ENCODE data around the gene TRPM4. TPM values are rescaled to one million over a fixed set of nuclear protein-coding genes. Genes with fewer than 3 reads are reported as not detected.
A peak's percentile ranks its signal among the peaks of the same experiment; 100 is the strongest.

Gene TRPM4
- total and polyA plus RNA-seq, 12 donors, result 20.4 to 100 (median 33.0) TPM

GRCh38 chr19:49118565-49119410 lies 38.8 kb upstream of the TRPM4 start, which contains the start of gene C19orf73:
C19orf73 (minus strand) TSS chr19:49119143; CDS start chr19:49119022, 121 bp downstream.
- H3K27ac ChIP-seq, result peak within 1 kb of the TSS; percentile 86 to 99 (median 97)
- DNase-seq (peak; percentile 94 to 97), ATAC-seq (peak; percentile 89 to 95 (median 94))
- WGBS, 2 donors, result 1% methylated on average over 85 of the region's 85 CpGs
- H3K27me3 ChIP-seq, result peaks cover 0 to 19% (median 0%) of the 10 kb centered on the region in 7 donors
- H3K4me3 ChIP-seq, result peak within 1 kb of the TSS; percentile 41 to 85 (median 64)
- peak in 4 of 9 donors; percentile 20 to 40 (median 27) for TF ChIP-seq CTCF (IDR thresholded peaks at IDR 0.05)
- H3K4me1 ChIP-seq, result peaks cover 11 to 50% (median 35%) of the 10 kb centered on the region in 9 donors
- intact Hi-C loops (cut with DNase I), result loop anchor here in 4 of 10 donors (2.0 to 5.0 kb wide), 3 partner anchors 30 to 39 kb away; partner anchors contain the start of genes HRC (in 2 of the 4) and TRPM4 (in 2 of the 4)
- H3K36me3 ChIP-seq, result no peaks in the 10 kb centered on the region
- H3K9me3 ChIP-seq, result no peaks in the 10 kb centered on the region

GRCh38 chr19:49119411-49120324 lies 37.9 kb upstream of the TRPM4 start, which contains the start of gene PPFIA3:
PPFIA3 (plus strand) TSS chr19:49119544; CDS start chr19:49127874, 8,330 bp downstream.
- TF ChIP-seq CTCF (IDR thresholded peaks at IDR 0.05), result no peak
- Histone ChIP-seq H3K4me3 (peak within 1 kb of the TSS; percentile 41 to 85 (median 64)), H3K36me3 (no peaks in the 10 kb centered on the region), H3K4me1 (peaks cover 11 to 46% (median 30%) of the 10 kb centered on the region in 9 donors), H3K9me3 (no peaks in the 10 kb centered on the region), H3K27ac (peak within 1 kb of the TSS; percentile 86 to 99 (median 97)), H3K27me3 (peaks cover 0 to 19% (median 0%) of the 10 kb centered on the region in 7 donors)
- DNase-seq (peak; percentile 59 to 76), ATAC-seq (peak; percentile 41 to 70 (median 52))
- intact Hi-C loops (cut with DNase I), result loop anchor here in 4 of 10 donors (2.0 to 5.0 kb wide), 3 partner anchors 29 to 38 kb away; partner anchors contain the start of genes HRC (in 2 of the 4) and TRPM4 (in 2 of the 4)
- WGBS, 2 donors, result 0 to 1% methylated on average over 74 to 90 of the region's 90 CpGs

GRCh38 chr19:49120325-49120683 lies 37.3 kb upstream of the TRPM4 start:
- no peak overlapping the region for H3K27ac ChIP-seq
- WGBS, 2 donors, result 11 to 12% methylated on average over 16 of the region's 16 CpGs
- intact Hi-C loops (cut with DNase I), result no loop called here
- TF ChIP-seq CTCF (IDR thresholded peaks at IDR 0.05), result no peak
- H3K4me1 ChIP-seq, result peaks cover 11 to 39% (median 24%) of the 10 kb centered on the region in 9 donors
- DNase-seq (no peak), ATAC-seq (no peak)
- peak overlapping the region in 7 of 10 donors; percentile 41 to 85 (median 67) for H3K4me3 ChIP-seq
- peaks cover 0 to 19% (median 0%) of the 10 kb centered on the region in 7 donors for H3K27me3 ChIP-seq
- no peaks in the 10 kb centered on the region for H3K36me3 ChIP-seq
- H3K9me3 ChIP-seq, result no peaks in the 10 kb centered on the region
